Cardiac fibroblast (primary cell): ENCODE results near the gene CD81.

Experiments
- DNase-seq, 2 donors: peaks; one replicate each; pipeline versions ENCODE4 v3.0.0 to v3.0.0-alpha.2; 2010; ENCODE audit warnings: low read depth in 2 of 2
- H3K4me3 ChIP-seq, 2 donors: replicated peaks in 1 of 2; 1 replicate in 1 of 2; 2 replicates in 1 of 2; pipeline ENCODE4 v1.5.1; 2011; ENCODE audit warnings: low read depth in 2 of 2, low read length in 2 of 2, mild to moderate bottlenecking in 2 of 2, moderate library complexity in 1 of 2
- TF ChIP-seq, protein P1 (sequence below): IDR thresholded peaks from one replicate; pipeline ENCODE4 v1.5.1; 2011; ENCODE audit warnings: low read depth, mild to moderate bottlenecking, low read length, inconsistent platforms

The CD81 gene

DNA sequence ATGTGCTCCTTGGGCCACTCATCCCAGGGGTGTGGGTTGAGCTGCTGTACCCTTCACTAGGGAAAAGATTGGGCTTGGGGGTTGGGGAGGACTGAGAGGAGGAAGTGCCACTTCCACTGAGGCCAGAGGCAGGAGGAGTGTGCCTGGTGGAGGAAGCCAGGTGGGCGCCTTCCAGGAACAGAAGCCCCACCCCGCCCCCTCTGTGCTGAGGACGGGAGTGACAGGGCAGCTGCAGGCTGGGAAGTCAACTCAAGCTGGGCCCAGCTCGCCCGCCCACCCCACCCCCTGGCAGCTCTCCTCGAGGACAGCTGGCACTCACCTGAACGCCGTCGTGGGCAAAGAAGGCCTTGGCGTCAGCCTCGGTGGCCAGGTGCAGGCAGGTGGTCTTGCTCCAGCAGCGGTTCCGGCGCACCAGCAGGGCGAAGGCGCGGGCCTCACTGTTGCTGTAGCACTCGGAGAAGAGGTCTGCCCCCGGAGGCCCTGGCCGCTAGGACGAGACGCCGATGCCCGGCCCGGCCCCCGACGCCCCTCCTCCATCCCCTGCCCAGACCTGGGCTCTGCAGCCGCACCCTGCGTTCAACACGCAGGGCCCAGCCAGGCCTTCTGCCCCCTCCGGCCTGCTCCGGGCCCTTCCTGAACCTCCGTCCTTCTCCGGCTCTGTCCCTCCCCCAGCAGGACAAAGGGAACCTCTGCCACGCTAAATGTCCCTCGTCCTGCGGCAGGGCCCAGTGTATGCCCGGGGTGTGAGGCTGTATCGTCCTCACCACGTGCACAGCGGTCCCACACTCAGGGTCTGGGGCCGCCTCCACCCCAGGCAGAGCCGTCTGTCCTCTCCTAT lies 36.9 kb downstream of the CD81 start:
- DNase-seq: no peak
- H3K4me3 ChIP-seq: no peak overlapping the region
- TF ChIP-seq, protein P1, sequence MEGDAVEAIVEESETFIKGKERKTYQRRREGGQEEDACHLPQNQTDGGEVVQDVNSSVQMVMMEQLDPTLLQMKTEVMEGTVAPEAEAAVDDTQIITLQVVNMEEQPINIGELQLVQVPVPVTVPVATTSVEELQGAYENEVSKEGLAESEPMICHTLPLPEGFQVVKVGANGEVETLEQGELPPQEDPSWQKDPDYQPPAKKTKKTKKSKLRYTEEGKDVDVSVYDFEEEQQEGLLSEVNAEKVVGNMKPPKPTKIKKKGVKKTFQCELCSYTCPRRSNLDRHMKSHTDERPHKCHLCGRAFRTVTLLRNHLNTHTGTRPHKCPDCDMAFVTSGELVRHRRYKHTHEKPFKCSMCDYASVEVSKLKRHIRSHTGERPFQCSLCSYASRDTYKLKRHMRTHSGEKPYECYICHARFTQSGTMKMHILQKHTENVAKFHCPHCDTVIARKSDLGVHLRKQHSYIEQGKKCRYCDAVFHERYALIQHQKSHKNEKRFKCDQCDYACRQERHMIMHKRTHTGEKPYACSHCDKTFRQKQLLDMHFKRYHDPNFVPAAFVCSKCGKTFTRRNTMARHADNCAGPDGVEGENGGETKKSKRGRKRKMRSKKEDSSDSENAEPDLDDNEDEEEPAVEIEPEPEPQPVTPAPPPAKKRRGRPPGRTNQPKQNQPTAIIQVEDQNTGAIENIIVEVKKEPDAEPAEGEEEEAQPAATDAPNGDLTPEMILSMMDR: no peak

GRCh38 chr11:2414616-2415015 lies 37.5 kb downstream of the CD81 start:
- TF ChIP-seq, protein P1: no peak
- no peak for DNase-seq
- H3K4me3 ChIP-seq: no peak overlapping the region

DNA sequence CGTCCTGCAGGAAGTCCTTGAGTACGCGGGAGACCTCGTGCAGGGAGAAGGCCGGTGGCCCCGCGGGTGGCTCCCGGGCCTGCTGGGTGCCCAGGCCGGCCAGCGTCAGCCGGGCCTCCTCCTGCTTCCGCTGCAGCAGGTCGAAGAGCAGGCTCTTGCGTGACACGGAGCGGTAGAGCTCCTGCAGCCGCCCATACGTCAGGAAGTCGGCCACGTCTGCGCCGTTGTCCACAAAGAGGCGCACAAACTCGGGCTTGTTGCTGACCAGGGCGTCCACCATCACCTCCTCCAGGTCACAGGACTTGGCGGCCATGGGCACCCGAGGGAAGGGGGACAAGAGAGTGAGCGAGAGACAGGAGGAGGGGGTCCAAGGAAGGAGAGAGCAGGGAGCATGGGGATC lies 38.1 kb downstream of the CD81 start:
- H3K4me3 ChIP-seq: no peak overlapping the region
- DNase-seq: no peak
- TF ChIP-seq, protein P1: no peak

DNA sequence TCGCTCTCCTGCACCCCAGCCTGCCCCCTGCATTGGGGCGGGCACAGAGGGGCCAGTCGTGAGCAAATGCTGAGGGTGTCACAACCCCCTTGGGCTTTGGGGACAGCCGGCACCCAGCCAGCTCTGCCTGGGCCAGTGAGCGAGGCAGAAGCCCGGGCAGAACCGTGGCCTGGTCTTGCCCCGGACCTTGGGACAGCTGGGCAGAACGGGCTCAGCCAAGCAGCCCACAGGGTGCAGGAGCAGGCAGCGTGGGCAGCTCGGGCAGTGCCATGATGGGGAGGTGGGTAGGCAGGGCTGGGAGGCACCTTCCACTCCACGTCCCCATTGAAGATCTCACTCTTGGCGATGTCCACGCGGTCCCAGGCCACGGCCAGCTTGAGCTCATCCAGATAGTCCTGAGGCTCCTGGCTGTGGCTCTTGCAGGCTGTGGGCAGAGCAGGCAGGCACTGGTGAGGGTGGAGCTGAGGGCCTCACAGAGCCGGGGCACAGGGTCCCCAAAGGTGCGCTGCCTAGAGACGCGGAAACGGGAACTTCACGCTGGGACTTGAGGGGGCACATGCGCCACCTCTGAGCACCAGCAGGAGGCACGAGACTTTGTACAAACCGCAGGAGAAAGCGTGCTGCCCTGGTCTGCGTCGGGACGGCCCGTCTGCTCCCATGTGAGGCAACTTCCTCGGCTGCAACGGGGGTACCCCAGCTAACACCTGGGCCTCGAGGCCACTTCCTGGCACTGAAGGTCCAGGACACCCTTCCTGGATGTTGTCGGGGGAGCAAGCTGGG lies 38.7 kb downstream of the CD81 start:
- TF ChIP-seq, protein P1: no peak
- DNase-seq: no peak
- no peak overlapping the region for H3K4me3 ChIP-seq

DNA sequence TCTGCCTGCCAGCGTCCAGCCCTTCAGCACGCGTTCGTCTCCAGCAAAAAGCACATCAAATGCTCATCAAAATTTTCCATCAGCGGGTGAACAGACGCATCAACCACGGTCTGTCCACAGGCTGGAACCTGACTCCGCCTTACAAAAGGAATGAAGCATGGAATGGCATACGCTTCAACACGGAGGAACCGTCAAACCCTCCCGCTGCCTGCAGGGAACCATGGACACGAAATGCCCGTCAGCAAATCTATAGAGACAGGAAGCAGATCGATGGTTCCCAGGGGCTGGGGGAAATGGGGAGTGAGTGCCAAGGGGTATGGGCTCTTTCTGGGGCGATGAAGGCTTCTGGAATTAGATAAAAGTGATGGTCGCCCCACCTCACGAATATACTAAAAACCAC lies 39.7 kb downstream of the CD81 start:
- no peak for DNase-seq
- TF ChIP-seq, protein P1: no peak
- H3K4me3 ChIP-seq: no peak overlapping the region

- TF ChIP-seq, protein P1: no peak
- DNase-seq: no peak
- H3K4me3 ChIP-seq: no peak overlapping the region
These were observed 41.0 kb downstream of the CD81 start for GRCh38 chr11:2417856-2418692.
